HuH-7.5 (cell line): ENCODE data around the gene CEMIP2.
"Not testable (repeated sequence)": the region's sequence is repeated elsewhere in the genome, so short reads cannot be mapped to it uniquely, and the experiment has no call there.

Experiments used
- DNase-seq: peaks from one replicate; pipeline ENCODE4 v3.0.0; 2011; ENCODE audit warnings: low spot score

CEMIP2 gene

GRCh38 chr9:71710201-71710600 lies 58.1 kb downstream of the CEMIP2 start:
- no peak for DNase-seq

- DNase-seq, result no peak
These were observed 58.9 kb downstream of the CEMIP2 start for GRCh38 chr9:71709384-71709783.

GRCh38 chr9:71706176-71706575 lies 62.1 kb downstream of the CEMIP2 start:
- DNase-seq, result no peak

GRCh38 chr9:71704796-71705195 lies 63.5 kb downstream of the CEMIP2 start:
- no peak for DNase-seq

GRCh38 chr9:71703172-71703872 lies 65.0 kb downstream of the CEMIP2 start:
- no peak for DNase-seq

- no peak for DNase-seq
These were observed 70.4 kb downstream of the CEMIP2 start for GRCh38 chr9:71697882-71698281.

GRCh38 chr9:71694332-71694731 lies 74.0 kb downstream of the CEMIP2 start:
- no peak for DNase-seq

- DNase-seq, result no peak
These were observed 74.7 kb downstream of the CEMIP2 start for GRCh38 chr9:71693607-71694006.

- no peak for DNase-seq
These were observed 76.0 kb downstream of the CEMIP2 start for GRCh38 chr9:71692337-71692736.

- DNase-seq, result not testable (repeated sequence)
These were observed 76.7 kb downstream of the CEMIP2 start for GRCh38 chr9:71691576-71691975.

GRCh38 chr9:71690689-71691435 lies 77.5 kb downstream of the CEMIP2 start:
- no peak for DNase-seq

GRCh38 chr9:71690063-71690688 lies 78.1 kb downstream of the CEMIP2 start:
- DNase-seq, result no peak

GRCh38 chr9:71687676-71688075 lies 80.6 kb downstream of the CEMIP2 start:
- no peak for DNase-seq

- DNase-seq, result no peak
These were observed 82.3 kb downstream of the CEMIP2 start for GRCh38 chr9:71685988-71686387.

- no peak for DNase-seq
These were observed 82.9 kb downstream of the CEMIP2 start for GRCh38 chr9:71685394-71685793.

GRCh38 chr9:71684566-71684965 lies 83.7 kb downstream of the CEMIP2 start:
- no peak for DNase-seq

GRCh38 chr9:71683598-71684235 lies 84.6 kb downstream of the CEMIP2 start:
- no peak for DNase-seq

- no peak for DNase-seq
These were observed 86.5 kb downstream of the CEMIP2 start for GRCh38 chr9:71681708-71682272.

- DNase-seq, result no peak
These were observed 87.1 kb downstream of the CEMIP2 start for GRCh38 chr9:71681104-71681707.

GRCh38 chr9:71680189-71680980 lies 87.9 kb downstream of the CEMIP2 start:
- no peak for DNase-seq

- DNase-seq, result no peak
These were observed 89.3 kb downstream of the CEMIP2 start for GRCh38 chr9:71678999-71679398.
